8988T (cell line): ENCODE data around the gene ZNF292.
"Not testable (repeated sequence)": the region's sequence is repeated elsewhere in the genome, so short reads cannot be mapped to it uniquely, and the experiment has no call there.

Experiments used
- DNase-seq: peaks from one replicate; pipeline ENCODE4 v3.0.0; 2011

The ZNF292 gene

DNA sequence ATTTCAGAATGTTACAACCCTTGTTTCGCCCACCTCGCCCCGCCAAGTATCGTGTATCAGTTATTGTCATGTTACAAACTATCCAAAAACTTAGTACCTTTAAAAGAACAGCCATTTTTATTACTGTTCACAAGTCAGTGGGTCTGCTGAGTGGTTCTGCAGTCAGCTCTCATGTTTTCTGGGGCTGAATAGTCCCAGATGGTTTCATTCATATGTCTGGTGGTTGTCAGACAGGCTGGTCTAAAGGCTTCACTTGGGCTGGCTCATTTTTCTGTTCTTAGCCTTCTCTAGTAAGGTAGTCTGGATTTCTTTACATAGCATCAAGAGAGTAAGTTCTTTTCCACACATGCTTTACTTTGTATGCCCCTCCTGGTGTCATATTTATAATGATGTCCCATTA, 8.6 kb downstream of the ZNF292 start:
- no peak for DNase-seq

DNA sequence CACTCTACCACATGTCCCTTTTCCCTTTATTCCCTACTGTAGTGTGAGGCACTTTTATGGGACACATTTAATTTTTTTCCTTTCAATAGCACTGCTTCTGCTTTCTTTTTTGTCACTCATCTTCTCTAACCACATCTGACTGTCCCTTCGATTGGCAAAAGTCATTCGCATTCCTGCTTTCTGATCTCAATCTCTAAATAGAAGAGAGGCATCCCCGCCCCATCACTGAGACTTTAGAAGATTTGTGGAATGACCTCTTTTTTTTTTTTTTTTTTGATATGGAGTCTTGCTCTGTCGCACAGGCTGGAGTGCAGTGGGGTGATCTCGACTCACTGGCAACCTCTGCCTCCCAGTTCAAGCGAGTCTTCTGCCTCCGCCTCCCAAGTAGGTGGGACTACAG, 9.1 kb downstream of the ZNF292 start:
- DNase-seq = no peak

DNA sequence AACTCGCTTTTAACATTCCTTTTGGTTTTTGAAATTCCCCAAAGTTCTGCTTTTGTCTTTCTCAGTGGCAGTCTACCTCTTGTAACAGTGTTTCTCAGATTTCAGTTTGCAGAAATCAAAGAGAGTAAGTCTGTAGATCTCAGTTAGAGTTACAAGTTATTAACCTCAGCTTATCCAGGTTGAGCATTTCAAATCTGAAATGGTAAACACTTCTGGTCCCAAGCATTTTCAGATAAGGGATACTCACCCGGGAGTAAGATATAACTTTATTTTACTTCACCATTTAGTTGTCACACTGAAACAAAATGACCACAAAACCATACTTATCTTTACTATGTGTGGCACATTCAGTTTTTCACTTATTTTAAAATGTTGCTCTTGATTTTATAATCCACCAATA, 9.8 kb downstream of the ZNF292 start:
- no peak for DNase-seq

DNA sequence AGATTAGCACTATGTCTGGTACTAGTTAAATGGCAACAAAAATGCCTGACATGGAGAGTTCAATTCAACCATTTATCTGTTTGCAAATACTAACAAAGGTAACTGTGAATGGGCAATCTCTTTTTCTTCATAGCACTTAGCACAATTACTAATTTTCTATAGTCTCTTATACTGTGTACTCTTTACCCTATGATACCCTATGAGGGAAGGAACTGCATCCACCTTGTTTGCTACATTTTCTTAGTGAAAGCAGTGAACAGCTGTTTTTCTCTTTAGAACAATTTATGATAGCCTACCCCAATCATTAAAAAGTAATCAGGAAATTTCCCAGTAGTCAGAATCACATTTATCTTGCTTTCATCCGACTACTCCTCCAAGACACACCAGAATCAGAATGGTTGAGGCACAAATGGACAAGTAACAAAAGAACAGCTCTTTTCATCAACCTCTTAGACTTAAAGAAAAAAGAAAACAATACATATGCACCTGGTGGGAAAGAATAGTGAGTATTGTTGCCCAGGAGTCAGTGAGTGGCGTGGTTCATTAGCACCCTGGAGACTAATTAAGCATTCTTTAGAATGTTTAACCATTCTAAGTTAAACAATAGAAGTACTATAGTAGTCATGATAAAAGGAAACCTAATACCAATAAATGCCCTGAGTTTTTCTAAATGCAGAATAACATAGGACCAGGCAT, 16.7 kb downstream of the ZNF292 start:
- no peak for DNase-seq

DNA sequence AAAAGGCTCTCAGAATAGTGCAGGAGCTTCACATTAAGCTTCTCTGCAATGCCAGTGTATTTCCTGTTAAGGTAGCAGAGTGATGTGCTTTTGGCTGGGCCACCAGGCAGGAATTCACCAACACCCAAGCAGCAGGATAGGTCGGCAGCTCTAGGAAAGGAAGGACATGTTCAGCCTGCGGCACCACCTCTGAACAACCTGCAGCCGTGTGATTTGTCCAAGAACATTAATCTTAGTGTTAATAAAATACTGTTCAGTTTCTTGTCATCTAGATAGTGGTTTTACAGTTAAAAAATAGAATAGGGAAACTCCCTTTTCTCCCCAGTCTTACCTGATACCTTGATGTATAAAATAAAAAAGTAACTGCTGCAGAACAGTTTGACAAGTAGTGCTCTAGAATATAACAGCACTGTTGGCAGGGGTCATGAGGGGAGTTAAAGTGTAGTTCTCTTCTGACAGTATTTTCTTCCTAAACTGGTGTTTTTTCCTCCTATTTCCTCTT, 18.8 kb downstream of the ZNF292 start:
- DNase-seq = no peak

DNA sequence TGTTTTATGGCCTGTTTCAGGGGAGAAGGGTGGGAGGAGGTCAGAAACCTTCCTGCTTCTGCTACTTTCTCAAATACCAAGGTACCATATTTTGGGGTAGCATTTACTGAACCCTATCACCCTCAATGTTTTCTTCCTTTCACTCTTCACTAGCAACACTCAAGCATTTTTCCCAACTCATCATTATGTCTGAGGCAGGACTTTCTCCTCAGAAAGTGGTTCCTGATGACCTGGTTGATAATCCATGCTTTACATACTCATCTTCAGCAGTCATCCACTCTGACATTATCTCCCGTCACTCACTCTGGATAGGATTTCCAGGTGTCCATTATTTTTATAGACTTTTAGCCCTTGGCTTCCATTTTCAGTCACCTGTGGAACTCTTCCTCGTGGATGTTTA, 21.1 kb downstream of the ZNF292 start:
- no peak for DNase-seq

DNA sequence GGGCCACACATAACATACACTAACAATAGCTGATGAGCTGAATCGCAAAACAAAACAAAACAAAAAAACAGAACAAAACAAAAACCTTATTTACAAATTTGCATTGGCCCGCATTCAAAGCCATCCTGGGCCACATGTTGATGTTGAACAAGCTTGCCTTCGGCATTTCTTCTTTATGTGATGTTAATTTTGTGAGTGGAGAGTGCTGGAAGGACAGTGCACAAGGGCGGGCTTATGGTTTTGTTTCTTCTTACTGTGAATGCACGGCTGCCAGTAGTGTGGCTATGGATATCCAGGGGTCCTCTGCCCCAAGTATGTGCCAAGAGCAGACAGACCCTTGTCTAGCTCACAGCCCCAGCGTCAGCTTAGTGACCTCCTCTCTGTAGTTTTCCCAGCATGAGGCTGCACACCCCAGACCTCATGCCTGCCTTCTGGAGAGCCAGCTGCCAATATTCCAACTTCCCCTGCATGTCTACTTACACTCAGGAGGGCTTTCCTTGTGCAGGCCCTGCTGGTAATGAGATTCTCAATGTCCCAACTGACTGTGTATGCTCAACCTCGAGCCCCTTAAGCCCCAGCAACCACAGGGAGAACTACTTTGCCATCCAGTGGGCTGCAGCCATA, 24.9 kb downstream of the ZNF292 start:
- DNase-seq = no peak

DNA sequence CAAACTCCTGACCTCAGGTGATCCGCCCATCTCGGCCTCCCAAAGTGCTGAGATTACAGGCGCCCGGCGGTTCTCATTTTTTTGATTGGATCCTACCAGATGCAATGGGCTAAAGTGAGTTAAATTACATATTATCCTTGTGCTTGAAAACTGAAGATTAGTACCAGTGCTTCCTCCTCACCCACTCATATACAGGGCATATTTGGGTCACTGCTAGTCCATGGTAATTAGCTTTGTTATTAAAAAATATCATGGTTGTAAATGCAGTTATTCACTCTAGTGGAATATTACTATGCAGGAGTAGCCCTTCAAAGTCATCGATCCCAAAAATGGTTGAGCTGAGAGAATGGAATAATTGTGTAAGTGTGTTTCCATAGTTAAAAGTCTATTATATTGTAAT, 26.5 kb downstream of the ZNF292 start:
- no peak for DNase-seq

DNA sequence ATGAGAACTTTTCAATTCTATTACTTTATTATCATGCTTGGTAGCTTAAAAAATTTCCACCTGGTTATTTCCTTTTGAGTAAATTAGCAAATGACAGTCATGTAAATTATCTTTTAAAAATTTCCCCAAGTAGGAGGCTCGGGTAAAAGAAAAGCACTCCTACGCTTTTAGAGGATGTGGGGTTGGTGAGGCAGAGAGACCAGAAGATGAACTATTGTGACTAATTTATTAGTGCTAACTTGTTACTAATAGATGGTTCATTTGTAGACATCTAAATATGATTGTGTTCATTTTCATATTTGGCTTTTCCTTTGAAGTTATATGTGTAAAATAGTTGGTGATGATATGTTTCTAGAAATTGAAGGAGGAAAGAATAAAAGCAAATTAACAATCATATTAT, 27.0 kb downstream of the ZNF292 start:
- no peak for DNase-seq

DNA sequence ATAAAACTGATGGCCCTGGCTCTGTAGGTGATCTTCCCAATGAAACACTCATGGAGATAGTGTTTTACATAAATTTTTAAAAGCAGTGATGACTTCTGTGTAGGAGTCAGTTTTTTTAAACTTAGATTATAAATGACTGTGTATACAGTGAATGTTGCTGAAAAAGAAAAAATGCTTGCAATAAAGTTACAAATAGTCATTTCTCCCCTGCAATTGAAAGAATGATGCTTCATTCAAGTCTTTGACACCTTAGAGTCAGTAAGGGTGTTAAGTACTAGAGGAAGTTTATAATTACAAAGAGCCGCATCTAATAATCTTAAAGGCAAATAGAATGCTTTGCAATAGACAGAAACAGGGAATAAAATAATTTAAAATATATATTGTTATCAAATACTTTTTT, 27.6 kb downstream of the ZNF292 start:
- DNase-seq = no peak

DNA sequence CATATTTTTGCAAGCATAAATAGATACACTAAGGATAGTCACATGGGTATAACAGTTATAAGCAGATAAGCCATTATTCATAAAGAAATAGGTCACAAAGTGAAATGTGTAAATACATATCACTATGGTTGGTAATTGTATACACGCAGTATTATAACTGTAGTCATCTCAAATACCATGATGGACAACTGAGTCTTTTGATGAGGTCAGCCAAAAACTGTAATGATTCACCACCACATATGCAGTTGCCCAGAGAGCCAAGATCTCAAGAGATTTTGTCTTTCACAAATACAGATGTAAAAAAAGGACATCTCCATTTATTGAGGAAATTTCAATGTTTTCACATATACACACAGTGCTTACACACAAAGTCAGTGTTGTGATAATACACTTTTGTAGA, 28.3 kb downstream of the ZNF292 start:
- no peak for DNase-seq

DNA sequence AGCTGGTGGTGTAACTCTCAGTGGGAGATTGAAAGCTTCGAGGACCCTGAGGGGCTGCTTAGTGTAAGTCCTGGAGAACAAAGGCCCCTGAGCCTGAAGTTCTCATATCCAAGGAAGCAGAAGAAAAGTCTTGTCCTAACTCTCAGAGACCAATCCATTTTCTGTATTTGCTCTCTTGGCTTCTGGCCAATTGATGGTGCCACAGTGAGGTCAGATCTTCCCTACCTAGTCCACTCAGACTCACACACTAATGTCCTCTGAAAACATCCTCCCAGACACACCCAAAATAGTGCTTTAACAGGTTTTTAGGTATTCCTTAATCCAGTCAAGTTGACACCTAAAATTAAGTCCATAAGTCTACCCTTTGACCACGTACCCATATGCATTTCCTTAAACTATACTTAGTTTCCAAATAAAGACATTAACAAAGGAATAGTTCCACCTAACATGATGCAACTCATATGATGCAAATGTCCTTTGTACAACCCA, 29.4 kb downstream of the ZNF292 start:
- no peak for DNase-seq

DNA sequence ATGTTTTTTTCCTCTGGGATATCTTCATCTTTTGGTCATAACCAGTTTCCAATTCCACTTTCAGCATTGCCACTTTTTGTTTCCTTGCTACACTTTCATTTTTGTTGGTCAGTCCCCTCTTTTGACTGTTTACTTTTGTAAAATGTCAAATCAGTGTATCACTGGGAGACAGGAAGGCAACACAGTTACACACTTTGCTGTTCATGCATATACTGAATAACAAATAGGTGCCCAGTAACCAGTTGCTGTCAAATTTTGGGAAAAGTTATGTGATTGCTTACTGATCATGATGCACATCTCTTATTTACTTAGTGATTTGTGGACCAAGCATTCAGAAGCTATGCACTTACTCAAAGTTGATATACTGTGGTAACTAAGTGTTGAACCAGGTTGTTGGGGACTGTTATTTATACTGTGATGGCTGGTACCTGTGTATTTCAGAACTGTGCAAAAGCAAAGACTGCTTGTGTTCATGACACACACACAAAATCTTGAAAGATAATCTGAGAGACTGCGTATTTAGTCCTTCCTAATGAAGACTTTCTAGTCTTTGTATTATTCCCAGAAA, 41.0 kb downstream of the ZNF292 start:
- no peak for DNase-seq

DNA sequence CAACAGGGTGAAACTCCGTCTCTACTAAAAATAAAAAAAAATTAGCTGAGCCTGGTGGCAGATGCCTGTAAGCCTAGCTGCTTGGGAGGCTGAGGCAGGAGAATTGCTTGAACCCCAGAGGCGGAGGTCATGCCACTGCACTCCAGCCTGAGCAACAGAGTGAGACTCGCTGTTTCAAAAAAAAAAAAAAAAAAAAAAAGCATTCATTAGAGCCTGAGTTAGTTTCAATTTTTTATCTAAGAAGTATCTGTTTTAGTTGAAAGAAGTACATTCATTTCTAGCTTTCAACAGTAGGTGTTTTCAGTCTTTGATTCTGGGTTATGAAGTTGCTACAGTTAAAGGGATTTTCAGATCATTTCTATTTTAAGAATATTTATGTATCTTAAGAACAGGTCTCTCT, 42.2 kb downstream of the ZNF292 start:
- DNase-seq = no peak

DNA sequence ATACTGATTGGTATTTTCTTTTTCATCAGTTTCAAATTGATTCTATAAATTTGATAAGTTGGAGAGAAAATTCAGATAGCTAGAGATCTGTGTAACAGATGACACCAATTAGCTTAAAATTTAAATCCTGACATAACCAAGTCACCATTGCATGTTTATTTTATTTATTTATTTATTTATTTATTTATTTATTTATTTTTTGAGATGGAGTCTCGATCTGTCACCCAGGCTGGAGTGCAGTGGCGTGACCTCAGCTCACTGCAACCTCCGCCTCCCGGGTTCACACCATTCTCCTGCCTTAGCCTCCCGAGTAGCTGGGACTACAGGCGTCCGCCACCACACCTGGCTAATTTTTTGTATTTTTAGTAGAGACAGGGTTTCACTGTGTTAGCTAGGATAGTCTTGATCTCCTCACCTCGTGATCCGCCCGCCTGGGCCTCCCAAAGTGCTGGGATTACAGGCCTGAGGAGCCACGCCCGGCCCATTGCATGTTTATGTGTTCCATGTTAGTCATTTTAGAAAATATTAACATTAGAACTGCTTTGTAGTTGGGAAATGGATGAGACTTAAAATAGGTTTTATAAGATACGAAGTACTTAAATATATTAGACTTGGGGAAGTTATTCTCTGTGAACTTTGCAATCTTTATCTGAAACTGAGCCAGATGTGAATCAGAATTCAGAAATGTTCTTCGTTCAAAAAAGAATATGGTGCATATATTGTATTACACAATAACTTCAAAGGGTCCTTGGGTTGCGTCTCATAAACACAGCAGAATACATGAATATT, 42.9 kb downstream of the ZNF292 start:
- DNase-seq = not testable (repeated sequence)

DNA sequence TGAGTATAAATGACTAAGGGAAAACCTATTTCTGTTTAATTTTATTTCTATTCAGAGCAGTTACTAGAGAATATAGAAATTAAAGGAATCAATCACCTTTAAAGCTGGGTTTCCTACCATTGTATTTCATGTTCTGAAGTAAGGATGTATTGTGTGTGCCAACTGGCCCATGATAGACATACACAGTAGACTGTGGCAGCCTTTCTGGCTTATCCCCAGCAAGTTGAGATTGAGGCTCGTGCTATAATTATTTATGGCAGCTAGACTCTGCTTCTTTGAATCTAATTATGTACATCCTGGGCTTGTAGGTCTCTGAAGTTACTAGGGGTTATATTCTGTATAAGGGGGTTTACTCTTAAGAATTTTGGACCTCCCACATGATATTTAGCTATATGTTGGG, 44.4 kb downstream of the ZNF292 start:
- no peak for DNase-seq

DNA sequence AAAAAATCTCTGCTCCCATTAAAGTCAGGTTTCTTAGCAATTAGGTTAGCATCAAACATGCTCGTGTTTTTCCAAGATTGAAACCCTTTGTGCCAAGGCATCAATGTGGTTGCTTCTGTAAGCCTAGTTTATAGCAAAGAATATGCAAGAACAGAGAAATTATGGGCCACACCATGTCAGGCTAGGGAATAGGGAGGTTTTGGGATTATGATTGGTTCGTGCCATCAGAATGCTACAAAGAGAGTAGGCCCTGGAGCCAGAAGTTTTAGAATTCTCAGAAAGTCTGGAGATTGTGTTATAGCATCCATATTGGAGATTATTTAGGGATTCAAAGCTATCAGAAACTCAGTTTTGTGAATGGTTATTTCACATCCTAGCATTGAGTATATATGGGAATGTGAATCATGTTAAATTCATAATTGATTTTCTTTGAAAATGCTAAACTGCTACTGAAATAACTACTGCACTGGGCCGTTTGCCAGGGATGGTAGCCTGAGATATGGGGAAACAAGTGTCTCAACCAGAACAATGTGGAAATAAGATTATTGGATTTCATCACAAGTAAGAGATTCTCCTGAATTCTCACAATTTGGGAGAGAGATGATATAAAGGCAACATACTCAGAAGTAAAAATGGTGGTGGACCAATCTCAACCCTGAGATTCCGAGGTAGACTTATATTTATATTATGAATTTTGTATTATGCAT, 45.3 kb downstream of the ZNF292 start:
- DNase-seq = no peak

DNA sequence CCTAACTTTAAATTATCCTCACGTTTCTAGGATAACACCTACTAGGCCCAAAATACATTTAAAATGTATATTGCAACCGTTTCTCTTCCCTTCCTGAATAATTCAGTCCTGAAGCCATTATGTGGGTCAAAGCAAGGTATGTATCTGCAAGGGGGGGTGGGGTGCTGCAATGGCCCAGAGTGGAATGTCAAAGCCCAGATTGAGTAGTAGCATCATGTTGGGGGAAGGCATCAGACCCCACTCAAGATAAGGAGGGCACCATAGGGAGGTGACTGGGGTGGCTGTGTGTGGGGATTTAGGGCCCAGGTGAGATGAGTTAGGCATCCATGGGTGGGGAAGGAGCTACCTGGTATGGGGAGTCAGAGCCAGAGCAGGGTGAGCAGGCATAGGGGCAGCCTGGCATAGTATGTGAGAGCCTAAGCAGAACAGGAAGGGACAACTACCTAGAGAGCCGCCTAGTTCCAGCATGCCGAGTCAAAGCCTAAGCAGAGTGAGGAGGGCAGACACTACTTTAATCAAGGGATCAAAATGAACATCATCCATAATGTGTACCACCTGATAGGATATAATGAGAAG, 48.2 kb downstream of the ZNF292 start:
- DNase-seq = no peak

DNA sequence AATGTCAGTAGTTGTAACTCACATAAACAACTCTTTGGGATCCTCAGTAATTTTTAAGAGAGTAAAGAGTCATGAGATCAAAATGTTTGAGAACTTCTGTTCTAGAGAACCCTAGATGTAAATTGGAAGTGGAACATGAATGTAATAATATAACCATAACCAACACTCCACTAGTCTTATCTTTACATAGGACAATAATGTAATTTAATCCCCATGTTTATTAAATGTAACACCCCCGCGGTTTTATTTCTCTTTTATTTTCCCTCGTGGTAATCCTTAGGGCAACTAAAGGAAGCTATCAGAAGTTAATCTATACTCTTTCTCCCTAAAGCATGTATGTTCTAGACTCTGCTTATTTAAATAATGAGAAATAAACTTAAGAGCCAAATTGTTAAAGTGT, 54.4 kb downstream of the ZNF292 start:
- no peak for DNase-seq

DNA sequence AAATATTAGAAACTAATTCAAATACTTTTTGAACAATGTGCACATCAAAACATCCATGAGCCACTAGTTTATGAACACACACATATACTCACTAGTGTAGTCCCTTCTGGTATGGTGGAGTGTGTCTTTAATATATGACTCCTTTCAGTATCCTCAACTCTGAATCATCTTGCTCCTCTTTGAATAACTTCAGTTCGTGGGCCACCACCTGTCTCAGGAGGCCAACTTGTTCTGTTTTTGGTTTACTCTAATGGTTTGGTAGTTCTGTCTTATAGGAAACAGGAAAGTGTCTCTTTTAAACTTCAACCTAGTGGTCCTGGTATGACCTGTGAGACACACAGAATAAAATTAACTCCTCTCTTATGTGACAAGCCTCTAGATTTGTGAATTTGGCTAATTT, 55.6 kb downstream of the ZNF292 start:
- no peak for DNase-seq

DNA sequence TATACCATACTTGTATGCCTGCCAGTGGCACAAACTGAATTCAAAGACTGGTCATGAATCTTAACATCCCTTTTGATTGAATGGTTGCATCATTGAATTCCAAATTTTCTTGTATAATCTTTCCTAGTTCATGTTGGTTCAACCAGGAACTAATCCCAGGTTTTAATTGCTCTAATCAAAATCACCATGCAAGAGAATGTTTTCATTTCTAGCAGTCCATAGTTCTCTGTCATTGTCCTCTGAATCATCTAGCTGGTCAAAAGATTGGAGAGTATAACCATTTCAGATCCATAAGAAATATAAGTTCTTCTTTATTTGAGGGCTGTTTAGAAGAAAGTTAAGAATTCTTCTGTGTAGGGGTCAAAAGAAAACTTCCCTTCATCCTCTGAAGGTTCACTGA, 57.2 kb downstream of the ZNF292 start:
- DNase-seq = no peak

DNA sequence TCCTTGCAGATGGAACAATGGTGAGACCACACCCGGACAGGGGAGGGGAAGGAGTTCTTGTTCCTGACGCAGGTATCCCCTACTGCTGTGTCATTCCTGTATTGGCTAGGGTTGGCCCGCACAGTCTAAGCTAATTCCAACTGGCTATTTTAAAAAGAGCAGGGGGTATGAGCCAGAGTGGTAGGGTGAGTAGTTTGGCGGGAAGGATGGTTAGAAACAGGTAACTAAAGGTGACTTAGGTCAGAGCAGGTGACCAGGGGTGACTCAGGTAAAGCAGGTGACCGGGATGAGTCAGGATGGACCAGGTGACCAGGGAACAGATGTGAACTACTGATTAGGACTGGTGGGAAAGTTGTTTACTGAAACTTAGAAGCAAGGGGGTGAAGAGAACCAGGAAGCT, 58.0 kb downstream of the ZNF292 start:
- DNase-seq = no peak

DNA sequence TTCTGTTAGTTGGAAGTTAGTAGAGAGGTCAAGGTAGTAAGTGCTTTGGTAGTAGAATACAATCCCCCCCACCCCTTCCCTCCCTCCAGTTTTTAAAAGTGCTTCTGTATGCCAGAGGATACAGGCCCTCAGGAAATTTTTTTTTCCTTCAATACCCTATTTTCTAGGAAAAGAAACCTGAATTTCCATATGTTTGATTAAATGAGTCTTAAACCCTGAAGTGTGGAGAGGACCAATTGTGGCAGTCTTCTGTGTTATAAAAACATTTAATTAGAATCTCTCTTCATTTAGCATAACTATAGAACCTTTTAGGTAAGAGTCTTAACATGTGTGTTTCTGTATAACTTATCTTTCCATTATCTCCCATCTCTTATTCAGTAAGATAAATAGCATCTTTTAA, 59.5 kb downstream of the ZNF292 start:
- DNase-seq = no peak
